Lower lobe of right lung (tissue), 2 donors: ENCODE results near the gene EEA1. TPM values are rescaled to one million over a fixed set of nuclear protein-coding genes. Genes with fewer than 3 reads are reported as not detected.

ENCODE experiments used
- ATAC-seq, 2 donors: fragments of 200-7000 bp; cut with Tn5 transposase; one replicate each; pipeline ENCODE4 v1.9.1; 2020 to 2022; ENCODE audit warnings: mild to moderate bottlenecking in 2 of 2, moderate library complexity in 2 of 2
- DNase-seq: peaks from one replicate; pipeline ENCODE4 v3.0.0-alpha.2; 2020
- H3K27ac ChIP-seq: fragments of 200-600 bp; one replicate; pipeline ENCODE4 v1.8.0; 2022
- H3K27me3 ChIP-seq: fragments of 200-600 bp; one replicate; pipeline ENCODE4 v1.8.0; 2022; ENCODE audit warnings: low read depth
- H3K36me3 ChIP-seq: fragments of 200-600 bp; one replicate; pipeline ENCODE4 v1.8.0; 2022; ENCODE audit warnings: mild to moderate bottlenecking
- H3K4me1 ChIP-seq: fragments of 200-600 bp; one replicate; pipeline ENCODE4 v1.8.0; 2022
- H3K4me3 ChIP-seq: fragments of 200-600 bp; one replicate; pipeline ENCODE4 v1.8.0; 2022; ENCODE audit warnings: mild to moderate bottlenecking
- H3K9me3 ChIP-seq: fragments of 200-600 bp; one replicate; pipeline ENCODE4 v1.8.0; 2022
- intact Hi-C: fragments of 100-400 bp; cut with DNase I; formaldehyde crosslinking; loops from one replicate; pipeline ENCODE4 v1.11.0; 2022
- total RNA-seq: library from RNA; stranded (reverse); fragmentation: NEBNext Ultra II Directional; extraction: Animal tissue kit (Norgen Biotek cat#: 25700); gene quantifications from one replicate; pipeline ENCODE4 v1.2.1, GENCODE V29; 2021
- TF ChIP-seq, protein P1 (sequence below): fragments of 200-600 bp; IDR thresholded peaks from one replicate; pipeline ENCODE4 v1.8.0; 2022; ENCODE audit warnings: antibody characterized with exemption, mild to moderate bottlenecking
- donor health status: DM: no; HTN: yes; CAD: no; lungs with severe emphysema.

Gene EEA1
- total RNA-seq, 1 donor from 2014 or later: 33.5 TPM

DNA sequence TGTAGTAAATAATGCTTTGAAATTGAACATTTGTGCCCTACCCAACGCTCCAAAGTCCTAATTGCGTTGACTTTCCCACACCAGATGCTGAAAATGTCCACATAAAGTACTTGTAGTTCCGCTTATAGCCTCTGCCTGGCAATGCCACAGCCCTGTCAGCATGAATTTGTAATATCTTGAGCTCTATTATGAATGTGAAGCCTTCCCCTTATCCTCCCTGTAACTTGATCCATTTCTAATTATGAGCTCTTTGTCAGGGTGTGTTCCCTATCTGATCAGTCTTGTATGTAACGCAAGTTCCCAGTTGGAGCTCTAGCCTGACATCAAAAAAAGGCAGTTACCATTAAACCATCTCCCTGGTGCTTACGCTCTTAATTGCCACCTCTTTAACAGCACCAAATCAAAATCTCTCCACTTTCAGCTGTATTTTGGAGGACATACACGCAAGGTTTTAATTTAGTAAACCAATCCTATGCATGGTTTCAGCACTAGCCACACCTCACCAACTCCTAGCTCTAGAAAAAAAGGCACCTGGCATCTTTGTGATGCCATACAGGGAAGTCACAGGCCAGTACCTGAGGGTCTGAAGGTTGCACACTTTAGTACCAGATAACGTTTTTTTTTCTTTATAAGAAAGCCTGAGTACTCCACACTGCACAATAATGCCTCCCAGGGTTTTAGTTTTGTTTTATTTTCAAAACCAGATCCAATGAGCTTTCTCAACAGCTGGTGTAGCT is 69.3 kb downstream of the EEA1 start:
- TF ChIP-seq, protein P1, sequence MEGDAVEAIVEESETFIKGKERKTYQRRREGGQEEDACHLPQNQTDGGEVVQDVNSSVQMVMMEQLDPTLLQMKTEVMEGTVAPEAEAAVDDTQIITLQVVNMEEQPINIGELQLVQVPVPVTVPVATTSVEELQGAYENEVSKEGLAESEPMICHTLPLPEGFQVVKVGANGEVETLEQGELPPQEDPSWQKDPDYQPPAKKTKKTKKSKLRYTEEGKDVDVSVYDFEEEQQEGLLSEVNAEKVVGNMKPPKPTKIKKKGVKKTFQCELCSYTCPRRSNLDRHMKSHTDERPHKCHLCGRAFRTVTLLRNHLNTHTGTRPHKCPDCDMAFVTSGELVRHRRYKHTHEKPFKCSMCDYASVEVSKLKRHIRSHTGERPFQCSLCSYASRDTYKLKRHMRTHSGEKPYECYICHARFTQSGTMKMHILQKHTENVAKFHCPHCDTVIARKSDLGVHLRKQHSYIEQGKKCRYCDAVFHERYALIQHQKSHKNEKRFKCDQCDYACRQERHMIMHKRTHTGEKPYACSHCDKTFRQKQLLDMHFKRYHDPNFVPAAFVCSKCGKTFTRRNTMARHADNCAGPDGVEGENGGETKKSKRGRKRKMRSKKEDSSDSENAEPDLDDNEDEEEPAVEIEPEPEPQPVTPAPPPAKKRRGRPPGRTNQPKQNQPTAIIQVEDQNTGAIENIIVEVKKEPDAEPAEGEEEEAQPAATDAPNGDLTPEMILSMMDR: no peak
- intact Hi-C loops: no loop called here
- no peaks in the 10 kb centered on the region for H3K4me1 ChIP-seq
- H3K27ac ChIP-seq: no peak overlapping the region
- no peaks in the 10 kb centered on the region for H3K9me3 ChIP-seq
- H3K36me3 ChIP-seq: peaks cover 31% of the 10 kb centered on the region
- no peak overlapping the region for H3K4me3 ChIP-seq
- DNase-seq (no peak), ATAC-seq (no peak)
- H3K27me3 ChIP-seq: no peaks in the 10 kb centered on the region

DNA sequence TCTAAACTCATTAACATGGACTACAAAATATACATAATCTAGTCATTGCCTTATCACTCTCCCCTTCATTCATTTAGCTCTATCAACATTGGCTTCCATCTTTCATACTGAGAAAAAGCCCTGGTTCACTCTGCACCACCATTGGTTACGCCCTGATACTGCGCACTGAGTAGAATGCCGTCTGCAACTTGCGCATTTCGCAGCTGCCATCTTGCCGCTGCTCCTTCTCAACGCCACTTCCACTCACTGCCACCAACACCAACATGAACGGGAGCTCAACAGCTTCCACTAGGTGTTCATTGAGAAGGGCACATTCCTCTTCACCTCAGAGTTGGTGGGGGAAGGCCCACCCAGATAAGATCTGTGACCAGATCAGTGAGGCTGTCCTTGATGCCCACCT is 71.3 kb downstream of the EEA1 start:
- TF ChIP-seq, protein P1: no peak
- Histone ChIP-seq H3K27ac (no peak overlapping the region), H3K27me3 (no peaks in the 10 kb centered on the region), H3K4me3 (no peak overlapping the region), H3K36me3 (peaks cover 23% of the 10 kb centered on the region), H3K9me3 (no peaks in the 10 kb centered on the region), H3K4me1 (no peaks in the 10 kb centered on the region)
- DNase-seq (no peak), ATAC-seq (no peak)
- intact Hi-C loops: no loop called here

GRCh38 chr12:92854344-92854743 is 74.8 kb downstream of the EEA1 start:
- Histone ChIP-seq H3K36me3 (peaks cover 42% of the 10 kb centered on the region), H3K9me3 (no peaks in the 10 kb centered on the region), H3K4me1 (no peaks in the 10 kb centered on the region), H3K27me3 (no peaks in the 10 kb centered on the region), H3K4me3 (no peak overlapping the region), H3K27ac (no peak overlapping the region)
- ATAC-seq (no peak), DNase-seq (no peak)
- intact Hi-C loops: no loop called here
- TF ChIP-seq, protein P1: no peak

GRCh38 chr12:92848740-92849139 is 80.4 kb downstream of the EEA1 start:
- peaks cover 25% of the 10 kb centered on the region for H3K36me3 ChIP-seq
- H3K4me3 ChIP-seq: no peak overlapping the region
- no peaks in the 10 kb centered on the region for H3K9me3 ChIP-seq
- intact Hi-C loops: no loop called here
- no peak for ATAC-seq
- no peak for DNase-seq
- H3K27ac ChIP-seq: no peak overlapping the region
- TF ChIP-seq, protein P1: no peak
- H3K4me1 ChIP-seq: no peaks in the 10 kb centered on the region
- H3K27me3 ChIP-seq: no peaks in the 10 kb centered on the region

DNA sequence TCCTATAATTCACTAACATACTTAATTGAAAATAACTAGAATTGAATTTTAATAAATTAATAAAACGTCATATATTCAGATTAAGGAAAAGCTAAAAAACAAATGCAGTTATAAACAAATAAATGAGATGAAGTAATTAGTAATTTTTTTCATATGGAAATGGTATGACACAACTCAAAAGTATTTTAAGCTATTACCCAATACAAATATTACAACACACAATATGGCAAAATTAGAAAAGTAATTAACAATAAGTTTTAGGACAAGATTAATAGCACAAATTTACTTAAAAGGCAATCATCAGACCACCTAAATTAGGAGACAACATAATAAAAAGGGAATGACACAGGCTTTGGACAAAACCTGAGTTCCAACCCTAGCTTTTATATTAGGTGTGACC is 81.7 kb downstream of the EEA1 start:
- DNase-seq: no peak
- Histone ChIP-seq H3K27ac (no peak overlapping the region), H3K9me3 (no peaks in the 10 kb centered on the region), H3K4me1 (no peaks in the 10 kb centered on the region), H3K4me3 (no peak overlapping the region), H3K27me3 (no peaks in the 10 kb centered on the region), H3K36me3 (peaks cover 25% of the 10 kb centered on the region)
- TF ChIP-seq, protein P1: no peak
- intact Hi-C loops: no loop called here
- ATAC-seq: no peak
